GM19372 (cell line): Measurements from ENCODE around the gene RAPGEF2.

Experiments
- ATAC-seq: cut with Tn5 transposase; IDR thresholded peaks from one replicate; pipeline ENCODE4 v1.9.1; 2021; ENCODE audit warnings: mild to moderate bottlenecking, low read depth, moderate library complexity; ENCODE audit not compliant: unreplicated experiment

RAPGEF2 gene

GRCh38 chr4:159269116-159269515, 166.2 kb downstream of the RAPGEF2 start:
- no peak for ATAC-seq

- no peak for ATAC-seq
Measured at GRCh38 chr4:159269956-159270355, 167.1 kb downstream of the RAPGEF2 start.

GRCh38 chr4:159271856-159272255, 169.0 kb downstream of the RAPGEF2 start:
- ATAC-seq: no peak

GRCh38 chr4:159272273-159273140, 169.6 kb downstream of the RAPGEF2 start:
- no peak for ATAC-seq

GRCh38 chr4:159273141-159273438, 170.2 kb downstream of the RAPGEF2 start:
- no peak for ATAC-seq

GRCh38 chr4:159273841-159274240, 171.0 kb downstream of the RAPGEF2 start:
- no peak for ATAC-seq

GRCh38 chr4:159278399-159278798, 175.5 kb downstream of the RAPGEF2 start:
- ATAC-seq: no peak

- ATAC-seq: no peak
Measured at GRCh38 chr4:159279084-159279483, 176.2 kb downstream of the RAPGEF2 start.

GRCh38 chr4:159280442-159281172, 177.7 kb downstream of the RAPGEF2 start:
- no peak for ATAC-seq

GRCh38 chr4:159281771-159282170, 178.9 kb downstream of the RAPGEF2 start:
- no peak for ATAC-seq

GRCh38 chr4:159282329-159282728, 179.4 kb downstream of the RAPGEF2 start:
- ATAC-seq: no peak

- no peak for ATAC-seq
Measured at GRCh38 chr4:159282944-159283343, 180.1 kb downstream of the RAPGEF2 start.

- ATAC-seq: no peak
Measured at GRCh38 chr4:159283696-159284095, 180.8 kb downstream of the RAPGEF2 start.

- no peak for ATAC-seq
Measured at GRCh38 chr4:159284113-159284512, 181.2 kb downstream of the RAPGEF2 start.

GRCh38 chr4:159284733-159285132, 181.9 kb downstream of the RAPGEF2 start:
- ATAC-seq: no peak

- ATAC-seq: no peak
Measured at GRCh38 chr4:159287767-159288166, 184.9 kb downstream of the RAPGEF2 start.

GRCh38 chr4:159289682-159290081, 186.8 kb downstream of the RAPGEF2 start:
- no peak for ATAC-seq

GRCh38 chr4:159290321-159291030, 187.6 kb downstream of the RAPGEF2 start:
- ATAC-seq: no peak

GRCh38 chr4:159291176-159291575, 188.3 kb downstream of the RAPGEF2 start:
- ATAC-seq: no peak

GRCh38 chr4:159292137-159292896, 189.4 kb downstream of the RAPGEF2 start:
- no peak for ATAC-seq
